Endothelial cell of hepatic sinusoid (primary cell): ENCODE data around the gene SOX5.
"Not testable (repeated sequence)": the region's sequence is repeated elsewhere in the genome, so short reads cannot be mapped to it uniquely, and the experiment has no call there.

ENCODE experiments used
- in situ Hi-C: cut with HindIII; loops from 2 replicates; pipeline ENCODE4 v1.10.0; 2017; ENCODE audit warnings: low sequenced_read_pairs

The SOX5 gene

GRCh38 chr12:23911574-23911973 lies 37.9 kb downstream of the SOX5 start:
- in situ Hi-C loops, result no loop called here

- in situ Hi-C loops, result no loop called here
Measured at GRCh38 chr12:23909551-23909950, 39.9 kb downstream of the SOX5 start.

GRCh38 chr12:23906329-23906728 lies 43.1 kb downstream of the SOX5 start:
- in situ Hi-C loops, result no loop called here

GRCh38 chr12:23899434-23899833 lies 50.0 kb downstream of the SOX5 start:
- in situ Hi-C loops, result no loop called here

GRCh38 chr12:23898121-23898520 lies 51.3 kb downstream of the SOX5 start:
- in situ Hi-C loops, result no loop called here

DNA sequence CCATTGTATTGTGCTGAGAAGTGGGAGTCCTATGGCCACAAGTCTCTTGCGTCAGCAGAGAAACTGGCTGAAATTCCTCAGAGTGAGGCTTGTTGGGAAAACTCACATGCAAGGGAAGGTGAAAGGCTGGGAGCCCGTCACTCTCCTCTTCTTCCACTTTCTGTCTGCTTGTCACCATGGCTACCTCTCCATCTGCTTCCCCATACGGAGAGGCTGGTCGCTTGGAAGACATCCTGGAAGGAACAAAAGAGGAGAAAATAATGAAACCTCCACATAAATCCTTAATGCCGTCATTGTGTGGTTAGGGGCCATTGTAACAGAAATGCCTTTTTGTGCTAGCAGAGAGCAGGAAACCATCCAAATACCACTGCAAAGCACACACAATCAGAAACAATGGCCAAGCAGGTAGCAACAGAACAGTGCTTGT lies 53.7 kb downstream of the SOX5 start:
- in situ Hi-C loops, result no loop called here

DNA sequence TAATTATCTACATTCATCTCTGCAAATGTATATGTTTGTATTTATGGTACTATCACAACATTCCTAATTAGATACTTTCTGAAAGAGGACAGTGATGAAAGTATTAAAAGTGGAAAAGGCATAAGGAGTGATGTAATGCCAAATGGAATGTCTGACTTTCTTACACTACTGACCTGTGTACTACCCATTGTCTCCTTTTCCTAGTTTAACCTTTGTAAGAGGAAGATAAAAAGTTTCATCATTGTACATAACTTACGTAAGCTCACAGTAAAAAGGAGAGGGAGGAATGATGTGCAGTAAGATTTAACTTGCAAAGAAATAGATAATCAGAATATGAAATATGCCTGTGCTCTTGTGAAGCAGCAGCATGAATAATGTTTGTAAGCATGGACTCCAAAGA lies 55.9 kb downstream of the SOX5 start:
- in situ Hi-C loops, result no loop called here

- in situ Hi-C loops, result no loop called here
Measured at GRCh38 chr12:23891115-23891514, 58.4 kb downstream of the SOX5 start.

GRCh38 chr12:23889069-23889440 lies 60.4 kb downstream of the SOX5 start:
- in situ Hi-C loops, result no loop called here

GRCh38 chr12:23888396-23889068 lies 60.9 kb downstream of the SOX5 start:
- in situ Hi-C loops, result no loop called here

GRCh38 chr12:23887055-23887835 lies 62.2 kb downstream of the SOX5 start:
- in situ Hi-C loops, result no loop called here

GRCh38 chr12:23885394-23885793 lies 64.1 kb downstream of the SOX5 start:
- in situ Hi-C loops, result no loop called here

DNA sequence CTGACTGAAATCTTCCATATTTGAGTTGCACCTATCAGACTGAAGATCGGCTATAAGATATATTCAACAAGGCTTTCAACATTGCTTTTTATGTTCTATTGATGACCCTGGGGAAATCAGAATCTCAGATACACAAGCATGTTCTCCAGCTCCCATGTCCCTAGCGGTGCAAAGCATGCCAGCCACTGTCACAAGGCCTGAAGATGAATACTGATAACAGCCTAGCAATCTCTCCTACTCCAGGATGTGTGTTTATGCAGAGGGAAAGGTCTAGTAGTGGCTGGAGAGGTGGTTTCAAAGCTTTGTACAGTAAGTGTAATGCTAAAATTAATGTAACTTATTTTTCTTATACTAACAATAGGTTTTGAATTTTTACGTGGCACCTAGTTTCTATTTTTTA lies 64.6 kb downstream of the SOX5 start:
- in situ Hi-C loops, result loop anchor here (5.0 kb wide), 1 partner anchor 37 kb away; no protein-coding TSS in a partner anchor

GRCh38 chr12:23880988-23881387 lies 68.5 kb downstream of the SOX5 start:
- in situ Hi-C loops, result loop anchor here (5.0 kb wide), 1 partner anchor 41 kb away; no protein-coding TSS in a partner anchor

DNA sequence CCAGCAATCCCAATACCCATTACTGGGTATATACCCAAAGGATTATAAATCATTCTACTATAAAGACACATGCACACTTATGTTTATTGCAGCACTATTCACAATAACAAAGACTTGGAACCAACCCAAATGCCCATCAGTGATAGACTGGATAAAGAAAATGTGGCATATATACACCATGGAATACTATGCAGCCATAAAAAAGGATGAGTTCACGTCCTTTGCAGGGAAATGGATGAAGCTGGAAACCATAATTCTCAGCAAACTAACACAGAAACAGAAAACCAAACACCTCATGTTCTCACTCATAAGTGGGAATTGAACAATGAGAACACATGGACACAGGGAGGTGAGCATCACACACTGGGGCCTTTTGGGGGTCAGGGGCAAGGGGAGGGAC lies 72.9 kb downstream of the SOX5 start:
- in situ Hi-C loops, result not testable (repeated sequence)

- in situ Hi-C loops, result no loop called here
Measured at GRCh38 chr12:23867794-23868193, 81.7 kb downstream of the SOX5 start.

DNA sequence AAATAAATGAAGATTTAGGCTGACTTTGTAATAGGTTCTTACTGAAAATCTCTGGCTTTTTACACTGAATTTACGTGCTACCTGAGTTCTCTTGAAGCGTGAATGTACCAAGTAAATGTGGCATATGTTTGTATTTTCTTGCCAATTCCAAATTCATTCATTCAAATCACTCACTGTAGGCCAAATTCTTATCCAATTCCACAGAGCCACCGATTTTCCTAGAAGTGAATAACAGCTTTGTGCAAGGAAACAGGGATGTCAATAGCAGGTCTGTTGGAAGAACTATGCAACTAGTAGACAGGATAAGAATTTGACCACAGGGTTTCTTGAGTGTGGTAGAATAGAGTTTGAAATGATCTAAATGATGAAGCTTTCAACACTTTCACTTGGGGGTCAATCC lies 86.8 kb downstream of the SOX5 start:
- in situ Hi-C loops, result no loop called here

DNA sequence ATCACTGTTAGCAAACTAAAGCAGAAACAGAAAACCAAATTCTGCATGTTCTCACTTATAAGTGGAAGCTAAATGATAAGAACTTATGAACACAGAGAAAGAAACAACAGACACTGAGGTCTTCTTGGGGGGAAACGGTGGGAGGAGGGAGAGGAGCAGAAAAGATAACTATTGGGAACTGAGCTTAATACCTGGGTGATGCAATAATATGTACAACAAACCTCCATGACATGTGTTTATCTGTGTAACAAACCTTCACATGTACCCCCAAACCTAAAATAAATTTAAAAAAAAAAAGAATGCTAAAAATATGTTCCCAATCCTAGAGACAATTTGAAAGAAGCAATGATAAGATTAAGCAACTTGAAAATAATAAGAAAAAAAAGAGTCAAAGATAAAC lies 89.5 kb downstream of the SOX5 start:
- in situ Hi-C loops, result no loop called here

DNA sequence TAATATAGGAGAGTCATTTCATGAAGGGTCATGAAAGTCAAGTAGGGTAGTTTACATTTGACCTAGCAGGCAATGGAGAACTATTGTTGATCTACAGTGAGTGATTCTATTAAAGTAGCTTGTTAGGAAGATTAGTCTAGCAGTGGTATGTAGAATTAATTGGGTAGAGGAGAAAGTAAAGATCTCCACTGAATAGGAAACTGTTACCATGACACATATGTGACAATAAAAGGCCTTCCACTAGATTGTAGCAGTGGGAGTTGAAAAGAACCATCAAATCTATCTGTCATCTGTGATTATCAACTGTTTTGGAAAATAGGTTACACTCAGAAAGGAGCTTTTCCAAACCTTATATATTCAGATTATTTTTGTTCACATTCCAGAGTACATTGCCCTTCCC lies 92.3 kb downstream of the SOX5 start:
- in situ Hi-C loops, result no loop called here

GRCh38 chr12:23855813-23856212 lies 93.7 kb downstream of the SOX5 start:
- in situ Hi-C loops, result no loop called here

DNA sequence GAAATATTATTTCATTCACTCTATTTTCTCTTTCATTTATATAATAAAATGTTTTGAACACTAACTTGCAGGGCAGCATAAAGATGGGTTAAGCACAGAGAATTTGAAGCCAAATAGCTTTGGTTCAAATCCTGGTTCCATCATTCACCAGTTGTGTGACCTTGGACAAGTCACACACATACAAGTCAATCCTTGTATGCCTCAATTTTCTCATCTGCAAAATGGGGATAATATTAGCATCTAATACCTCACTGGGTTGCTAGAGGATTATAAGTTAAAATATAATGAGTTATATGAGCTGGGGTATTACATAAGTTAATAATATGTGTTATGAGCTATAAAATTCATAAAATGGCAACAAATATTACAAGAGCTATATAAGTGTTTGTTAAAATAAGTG lies 94.9 kb downstream of the SOX5 start:
- in situ Hi-C loops, result no loop called here

- in situ Hi-C loops, result no loop called here
Measured at GRCh38 chr12:23853640-23854039, 95.8 kb downstream of the SOX5 start.
